Stimulated activated naive CD4-positive, alpha-beta T cell treated with Interleukin-2 at 50 U/mL for 16 hours (primary cell): ENCODE data around the gene LRRFIP2.
"Not testable (repeated sequence)": the region's sequence is repeated elsewhere in the genome, so short reads cannot be mapped to it uniquely, and the experiment has no call there.

Experiments used
- DNase-seq: peaks from one replicate; lab custom pipeline; 2025; lab: John Stamatoyannopoulos, UW

Gene LRRFIP2, protein sequence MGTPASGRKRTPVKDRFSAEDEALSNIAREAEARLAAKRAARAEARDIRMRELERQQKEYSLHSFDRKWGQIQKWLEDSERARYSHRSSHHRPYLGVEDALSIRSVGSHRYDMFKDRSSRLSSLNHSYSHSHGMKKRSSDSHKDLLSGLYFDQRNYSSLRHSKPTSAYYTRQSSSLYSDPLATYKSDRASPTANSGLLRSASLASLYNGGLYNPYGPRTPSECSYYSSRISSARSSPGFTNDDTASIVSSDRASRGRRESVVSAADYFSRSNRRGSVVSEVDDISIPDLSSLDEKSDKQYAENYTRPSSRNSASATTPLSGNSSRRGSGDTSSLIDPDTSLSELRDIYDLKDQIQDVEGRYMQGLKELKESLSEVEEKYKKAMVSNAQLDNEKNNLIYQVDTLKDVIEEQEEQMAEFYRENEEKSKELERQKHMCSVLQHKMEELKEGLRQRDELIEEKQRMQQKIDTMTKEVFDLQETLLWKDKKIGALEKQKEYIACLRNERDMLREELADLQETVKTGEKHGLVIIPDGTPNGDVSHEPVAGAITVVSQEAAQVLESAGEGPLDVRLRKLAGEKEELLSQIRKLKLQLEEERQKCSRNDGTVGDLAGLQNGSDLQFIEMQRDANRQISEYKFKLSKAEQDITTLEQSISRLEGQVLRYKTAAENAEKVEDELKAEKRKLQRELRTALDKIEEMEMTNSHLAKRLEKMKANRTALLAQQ

DNA sequence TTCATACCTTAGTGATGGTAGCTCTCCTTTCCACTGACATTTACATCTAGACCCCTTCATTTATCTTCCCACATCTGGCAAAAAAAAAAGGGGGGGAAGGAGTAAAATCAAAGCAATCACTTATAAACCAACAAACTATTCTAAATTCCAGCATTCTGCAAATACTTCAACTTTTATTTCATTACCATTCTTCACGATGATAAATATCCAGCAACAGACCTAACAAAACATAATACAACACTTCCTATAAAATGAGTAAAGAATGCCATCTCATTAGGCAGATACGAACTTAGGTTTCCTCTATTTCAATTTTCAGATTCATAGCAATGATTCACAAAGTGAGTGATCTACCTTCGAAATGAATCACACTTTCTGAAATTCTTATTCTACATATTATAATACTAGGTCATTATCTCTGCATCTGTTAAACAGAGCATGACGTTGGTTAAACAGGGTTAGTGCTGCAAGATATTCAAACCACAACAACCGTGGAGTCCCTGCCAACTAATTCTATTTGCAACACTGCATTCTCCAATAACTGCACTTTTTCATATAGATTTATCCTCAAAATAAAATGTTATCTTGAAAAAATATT lies at the start of gene LRRFIP2:
Gene LRRFIP2 (minus strand): TSS at position 51 of the 595 bp plus-strand sequence. CDS start 25,599 bp downstream, outside the sequence.
- DNase-seq: no peak

GRCh38 chr3:37223576-37223975 lies 49.2 kb upstream of the LRRFIP2 start:
- DNase-seq: no peak

- no peak for DNase-seq
Observed at GRCh38 chr3:37223141-37223558, 48.8 kb upstream of the LRRFIP2 start.

DNA sequence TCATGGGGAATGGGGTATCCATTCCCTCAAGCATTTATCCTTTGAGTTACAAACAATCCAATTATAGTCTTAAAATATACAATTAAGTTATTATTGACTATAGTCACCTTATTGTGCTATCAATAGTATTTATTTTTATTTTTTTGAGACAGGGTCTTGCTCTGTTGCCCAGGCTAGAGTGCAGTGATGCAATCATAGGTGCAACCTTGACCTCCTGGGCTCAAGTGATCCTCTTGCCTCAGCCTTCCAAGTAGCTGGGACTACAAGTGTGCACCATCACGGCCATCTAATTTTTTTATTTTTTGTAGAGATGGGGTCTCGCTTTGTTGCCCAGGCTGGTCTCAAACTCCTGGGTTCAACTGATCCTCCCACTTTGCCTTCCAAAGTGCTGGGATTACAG lies 48.2 kb upstream of the LRRFIP2 start:
- DNase-seq: not testable (repeated sequence)

DNA sequence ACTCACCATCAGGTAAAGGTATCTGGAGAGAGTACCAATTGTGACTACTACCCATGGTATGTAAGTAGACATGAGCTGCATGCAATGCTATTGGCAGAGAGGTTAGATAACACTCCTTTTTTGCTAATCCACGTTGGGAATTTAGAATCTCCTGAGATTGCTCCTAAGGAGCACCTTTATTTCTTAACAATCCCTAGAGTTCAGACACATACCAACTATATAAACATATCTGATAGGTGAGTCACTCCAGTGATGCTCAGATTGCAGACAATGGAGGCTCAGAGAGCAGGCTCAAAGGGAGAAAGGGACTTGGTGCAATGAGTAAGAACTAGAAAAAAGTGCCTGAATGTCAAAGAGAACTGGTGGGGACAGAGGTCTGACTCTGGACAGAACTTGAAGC lies 47.0 kb upstream of the LRRFIP2 start:
- DNase-seq: no peak

- no peak for DNase-seq
Observed at GRCh38 chr3:37219266-37219665, 44.9 kb upstream of the LRRFIP2 start.

DNA sequence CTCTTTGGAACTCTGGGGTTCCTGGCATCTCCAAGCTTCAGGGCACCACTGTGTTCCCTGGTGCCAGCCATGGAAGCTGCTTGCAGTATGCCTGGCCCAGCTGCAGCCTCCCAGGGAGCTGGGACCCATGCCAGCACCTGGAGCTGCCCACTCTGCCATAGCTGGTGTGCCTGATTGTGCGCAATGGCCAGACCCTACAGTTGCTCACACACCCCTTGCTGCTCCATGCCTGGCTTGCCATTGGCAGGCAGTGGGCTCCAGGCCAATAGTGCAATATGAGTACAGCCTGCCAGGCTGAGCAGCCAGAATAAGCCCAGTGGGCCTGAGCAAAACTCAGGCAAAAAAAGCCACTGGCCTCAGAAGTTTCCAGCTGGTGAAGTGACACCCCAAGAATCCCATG lies 43.8 kb upstream of the LRRFIP2 start:
- DNase-seq: no peak

DNA sequence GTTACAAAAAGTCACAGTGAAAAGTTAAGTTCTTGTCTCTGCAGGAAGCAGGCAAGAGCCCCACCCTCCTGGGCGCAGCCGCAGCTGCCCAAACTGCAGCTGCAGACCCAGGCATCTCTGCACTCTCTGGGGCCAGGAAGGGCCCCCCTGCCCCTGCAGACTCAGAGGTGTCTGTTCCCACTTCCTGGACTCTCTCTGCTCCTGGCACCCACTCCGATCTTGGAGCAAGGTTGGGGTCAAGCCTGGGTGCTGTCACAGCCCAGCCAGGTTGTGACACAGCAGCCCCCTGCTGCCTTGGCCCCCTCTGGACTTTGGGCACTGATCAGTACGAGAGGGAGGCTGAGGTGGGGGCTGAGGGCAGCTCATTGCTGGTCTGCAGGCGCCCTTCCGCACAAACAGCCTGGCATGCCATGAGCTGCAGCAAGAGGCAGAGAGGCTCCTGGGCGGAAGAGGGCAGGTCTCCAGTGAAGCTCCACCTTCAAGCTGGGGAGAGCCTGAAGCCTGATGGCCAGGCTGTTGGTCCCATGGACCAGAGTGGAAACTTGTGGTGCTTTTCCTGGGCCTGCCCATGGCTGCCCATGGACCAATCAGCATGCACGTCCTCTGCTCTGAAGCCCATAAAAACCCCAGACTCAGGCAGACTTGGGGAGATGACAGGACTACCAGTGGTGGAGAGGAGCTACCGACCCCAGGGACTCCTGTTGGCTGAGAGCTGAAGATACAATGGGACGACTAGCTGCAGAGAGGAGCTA lies 42.9 kb upstream of the LRRFIP2 start:
- DNase-seq: no peak

DNA sequence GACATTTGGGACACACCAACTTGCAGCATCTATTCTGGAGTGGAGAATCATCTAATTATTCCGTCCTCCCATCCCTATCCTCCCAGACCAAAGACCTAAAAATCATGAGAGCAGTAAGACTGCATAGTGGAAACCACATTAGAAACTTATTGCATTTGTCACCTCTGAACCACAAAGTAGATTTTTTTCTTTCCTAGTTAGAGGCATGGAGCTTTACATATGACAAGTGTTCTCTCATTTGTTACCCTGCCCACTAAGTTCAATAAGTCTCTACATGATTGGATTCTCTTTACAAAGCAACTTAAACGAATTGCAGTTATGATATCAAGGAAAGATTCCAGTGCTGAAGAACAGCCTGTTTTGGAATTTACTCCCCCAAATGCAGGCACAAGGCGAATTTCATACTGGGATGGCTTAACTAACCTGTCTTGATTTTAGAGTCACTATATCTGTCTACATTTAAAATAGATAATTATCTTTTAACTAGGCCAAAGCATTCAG lies 42.3 kb upstream of the LRRFIP2 start:
- DNase-seq: no peak

DNA sequence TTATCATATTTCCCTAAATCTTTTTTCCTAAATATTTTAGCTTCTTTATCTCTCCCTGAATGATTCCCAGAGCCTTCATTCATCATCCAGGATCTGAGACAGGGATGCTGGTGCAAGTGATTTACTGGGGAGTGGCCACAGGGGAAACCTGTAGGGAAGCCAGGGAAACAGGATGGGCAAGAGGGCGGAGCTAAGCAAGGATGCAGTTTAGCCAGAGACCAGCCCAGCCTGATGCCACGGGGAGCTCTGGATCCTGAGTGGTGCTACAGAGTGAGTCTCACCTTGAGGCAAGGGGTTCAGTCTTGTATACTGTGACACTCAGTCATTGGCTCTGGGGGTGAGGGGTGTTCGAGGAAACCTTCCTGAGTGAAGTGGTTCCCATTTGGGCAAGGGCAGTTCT lies 39.7 kb upstream of the LRRFIP2 start:
- no peak for DNase-seq

- no peak for DNase-seq
Observed at GRCh38 chr3:37210230-37210629, 35.8 kb upstream of the LRRFIP2 start.

GRCh38 chr3:37208576-37208975 lies 34.2 kb upstream of the LRRFIP2 start:
- not testable (repeated sequence) for DNase-seq

DNA sequence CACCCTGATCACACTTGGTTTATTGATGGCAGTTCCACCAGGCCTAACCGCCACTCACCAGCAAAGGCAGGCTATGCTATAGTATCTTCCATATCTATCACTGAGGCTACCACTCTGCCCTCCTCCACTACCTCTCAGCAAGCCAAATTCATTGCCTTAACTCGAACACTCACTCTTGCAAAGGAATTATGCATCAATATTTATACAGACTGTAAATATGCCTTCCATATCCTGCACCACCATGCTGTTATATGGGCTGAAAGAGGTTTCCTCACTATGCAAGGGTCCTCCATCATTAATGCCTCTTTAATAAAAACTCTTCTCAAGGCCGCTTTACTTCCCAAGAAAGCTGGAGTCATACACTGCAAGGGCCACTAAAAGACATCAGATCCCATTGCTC lies 33.6 kb upstream of the LRRFIP2 start:
- DNase-seq: not testable (repeated sequence)

GRCh38 chr3:37206041-37206440 lies 31.7 kb upstream of the LRRFIP2 start:
- not testable (repeated sequence) for DNase-seq

DNA sequence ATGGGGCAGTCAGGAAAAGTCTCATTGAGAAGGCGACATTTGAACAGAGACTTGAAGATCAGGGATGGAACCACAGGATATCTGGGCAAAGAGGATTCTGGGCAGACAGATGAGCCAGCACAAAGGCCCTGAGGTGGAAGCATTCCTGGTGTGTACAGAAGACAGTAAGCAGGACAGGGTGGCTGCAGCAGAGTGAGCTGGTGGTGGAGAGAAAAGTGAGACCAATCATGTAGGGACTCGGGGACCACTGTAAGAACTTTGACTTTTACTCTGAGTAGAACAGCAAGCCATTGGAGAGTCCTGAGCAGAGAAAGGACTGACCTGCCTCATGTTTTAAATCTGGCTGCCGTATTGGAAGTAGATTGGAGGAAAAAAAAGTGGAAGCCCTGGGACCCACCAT lies 29.9 kb upstream of the LRRFIP2 start:
- DNase-seq: no peak

DNA sequence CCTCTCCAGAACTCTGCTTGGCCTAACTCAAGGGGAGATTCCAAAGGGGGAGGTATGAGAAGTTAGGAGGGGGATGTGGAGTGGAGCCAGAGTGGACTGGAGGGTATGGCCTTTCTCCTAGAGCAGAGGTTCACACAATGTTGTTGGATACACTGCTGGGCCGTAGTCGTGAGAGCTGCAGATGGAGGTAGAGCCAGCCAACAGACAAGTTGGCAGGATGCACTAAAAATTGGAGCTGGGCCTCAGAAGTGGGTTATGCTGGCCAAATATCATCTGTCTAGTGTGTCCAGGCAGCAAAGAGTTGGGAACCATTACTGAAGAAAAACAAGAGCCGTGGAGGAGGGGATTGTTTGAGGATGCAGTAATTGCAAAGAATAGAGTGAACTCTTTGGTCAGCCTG lies 27.7 kb upstream of the LRRFIP2 start:
- no peak for DNase-seq

- no peak for DNase-seq
Observed at GRCh38 chr3:37200141-37200540, 25.8 kb upstream of the LRRFIP2 start.

DNA sequence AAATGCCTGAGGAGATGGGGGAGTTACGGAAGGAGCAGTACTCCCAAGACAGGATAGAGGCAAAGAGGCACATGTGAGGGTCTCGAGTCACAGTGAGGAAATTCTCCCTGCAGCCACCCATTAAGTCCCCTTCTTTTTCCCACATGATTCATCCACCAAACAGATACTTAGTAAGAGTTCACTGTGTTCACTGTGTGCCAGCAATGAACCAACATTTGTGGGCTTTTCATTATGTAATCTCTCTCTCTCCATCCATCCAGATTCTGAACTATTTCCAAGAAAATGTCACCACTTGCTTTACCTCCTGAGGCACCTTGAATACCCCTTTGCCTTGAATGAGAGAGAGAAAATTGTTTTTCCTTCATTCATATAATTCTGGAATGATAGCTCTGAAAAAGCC lies 24.6 kb upstream of the LRRFIP2 start:
- no peak for DNase-seq

DNA sequence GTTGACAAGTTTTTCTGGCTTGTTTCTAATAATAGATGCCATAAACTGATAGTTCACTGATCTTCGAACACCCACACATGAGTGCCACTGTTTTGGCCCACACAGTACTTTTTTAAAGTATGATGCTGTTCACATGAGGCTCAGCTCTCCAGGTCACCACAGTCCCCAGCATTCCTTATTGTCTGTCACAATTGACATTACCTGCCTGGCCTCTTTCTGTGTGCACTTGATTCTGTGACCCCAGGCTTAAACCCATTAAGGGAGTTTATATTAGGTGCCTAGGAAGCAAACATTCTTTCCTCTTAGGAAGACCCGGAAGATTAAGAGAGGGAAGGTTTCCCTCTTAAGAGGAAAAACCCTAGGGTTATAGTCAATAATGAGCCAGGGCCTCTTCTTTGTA lies 24.2 kb upstream of the LRRFIP2 start:
- DNase-seq: no peak

GRCh38 chr3:37197810-37198371 lies 23.5 kb upstream of the LRRFIP2 start:
- DNase-seq: no peak

DNA sequence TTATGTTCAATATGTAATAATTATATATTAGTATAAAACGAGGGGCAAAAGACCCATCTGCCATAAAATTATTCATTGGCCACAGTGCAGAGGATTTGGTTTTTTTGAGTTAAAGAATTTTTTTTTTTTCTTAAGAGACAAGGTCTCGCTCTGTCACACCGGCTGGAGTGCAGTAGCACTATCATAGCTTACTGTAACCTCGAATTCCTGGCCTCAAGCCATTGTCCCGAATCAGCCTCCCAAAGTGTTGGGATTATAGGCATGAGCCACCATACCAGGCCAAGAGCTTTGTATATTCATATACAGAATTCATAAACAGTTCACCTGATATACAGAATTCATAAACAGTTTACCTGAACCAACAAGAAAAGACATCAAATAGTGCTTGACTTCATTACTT lies 20.2 kb upstream of the LRRFIP2 start:
- no peak for DNase-seq

DNA sequence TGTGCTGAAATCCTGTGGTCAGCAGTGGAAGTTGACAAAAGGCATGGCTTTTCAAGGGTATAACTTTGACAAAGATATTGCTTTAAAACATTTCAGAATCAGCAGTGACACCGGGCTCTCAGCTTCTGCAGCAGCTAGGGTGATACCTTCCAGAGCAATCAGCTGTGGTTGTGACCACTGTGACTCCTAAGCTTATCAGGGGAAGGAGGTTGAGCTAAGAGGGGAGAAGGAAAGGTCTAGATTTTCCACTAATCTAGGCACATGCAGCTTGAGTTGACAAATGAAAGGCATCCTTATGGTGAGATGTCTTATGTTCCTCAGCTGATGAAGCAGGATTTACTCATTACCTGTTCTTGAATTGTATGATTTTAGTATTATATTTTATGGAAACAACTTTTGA lies 16.3 kb upstream of the LRRFIP2 start:
- DNase-seq: no peak
